ENCODE results near the gene ACAT2. TPM values are rescaled to one million over a fixed set of nuclear protein-coding genes. Genes with fewer than 3 reads are reported as not detected.

The ACAT2 gene
- total RNA-seq, 2 experiments from 2014 or later = 84.4 to 89.2 TPM

Other genes starting within 250 kb of the ACAT2 start
- 10 to 100 TPM; 59.1 to 66.4 TPM for gene SOD2, start 68.8 kb upstream of the ACAT2 start, total RNA-seq
- gene WTAP, start 34.5 kb upstream of the ACAT2 start, total RNA-seq = 100 to 1,000 TPM; 111 to 113 TPM
- gene TCP1, start 27.6 kb downstream of the ACAT2 start, total RNA-seq = 100 to 1,000 TPM; 263 to 277 TPM
- gene MRPL18, start 28.4 kb downstream of the ACAT2 start, total RNA-seq = 10 to 100 TPM; 85.4 to 91.3 TPM
- gene PNLDC1, start 38.2 kb downstream of the ACAT2 start, total RNA-seq = under 1 TPM; 0.57 to 0.79 TPM
- gene MAS1, start 128.9 kb downstream of the ACAT2 start, total RNA-seq = not detected
- gene IGF2R, start 207.0 kb downstream of the ACAT2 start, total RNA-seq = 10 to 100 TPM; 57.4 to 59.8 TPM

Measured in activated CD8-positive, alpha-beta T cell treated with anti-CD3 and anti-CD28 coated beads, Interleukin-2, amount 10 ng/mL, durations not matched to agents 7 days and 5 days (primary cell).